Measurements from ENCODE around the gene PSMC5.
A peak's percentile ranks its signal among the peaks of the same experiment; 100 is the strongest.

Gene PSMC5

GRCh38 chr17:63837962-63838600, 10.8 kb downstream of the PSMC5 start:
- Mint-ChIP-seq H3K4me3 (no peak overlapping the region), H3K27ac (peak overlapping the region; percentile 48), H3K9me3 (no peaks in the 10 kb centered on the region), H3K27me3 (ENCODE audit: low read depth, poor library complexity) (no peaks in the 10 kb centered on the region), H3K4me1 (peaks cover 37% of the 10 kb centered on the region), H3K36me3 (ENCODE audit: low read depth) (peaks cover 32% of the 10 kb centered on the region)
- no peak for DNase-seq
- no peak for TF ChIP-seq CTCF (IDR thresholded peaks at IDR 0.05)

- no peaks in the 10 kb centered on the region for H3K27me3 Mint-ChIP-seq (ENCODE audit: low read depth, poor library complexity)
- TF ChIP-seq CTCF (IDR thresholded peaks at IDR 0.05): no peak
- peak overlapping the region; percentile 46 for H3K4me3 Mint-ChIP-seq
- H3K36me3 Mint-ChIP-seq (ENCODE audit: low read depth): peaks cover 29% of the 10 kb centered on the region
- H3K27ac Mint-ChIP-seq: peak overlapping the region; percentile 95
- no peak for DNase-seq
- H3K4me1 Mint-ChIP-seq: peaks cover 39% of the 10 kb centered on the region
- no peaks in the 10 kb centered on the region for H3K9me3 Mint-ChIP-seq
Observed at GRCh38 chr17:63838631-63839171, 11.5 kb downstream of the PSMC5 start.

GRCh38 chr17:63840591-63841349, 13.5 kb downstream of the PSMC5 start:
- H3K36me3 Mint-ChIP-seq (ENCODE audit: low read depth): peaks cover 10% of the 10 kb centered on the region
- no peak for DNase-seq
- peaks cover 17% of the 10 kb centered on the region for H3K27me3 Mint-ChIP-seq (ENCODE audit: low read depth, poor library complexity)
- H3K9me3 Mint-ChIP-seq: no peaks in the 10 kb centered on the region
- TF ChIP-seq CTCF (IDR thresholded peaks at IDR 0.05): no peak
- H3K4me3 Mint-ChIP-seq: peak overlapping the region; percentile 98
- peak overlapping the region; percentile 99 for H3K27ac Mint-ChIP-seq
- peaks cover 41% of the 10 kb centered on the region for H3K4me1 Mint-ChIP-seq

- peak overlapping the region; percentile 98 for H3K4me3 Mint-ChIP-seq
- H3K9me3 Mint-ChIP-seq: no peaks in the 10 kb centered on the region
- peak; percentile 46 for DNase-seq
- no peak for TF ChIP-seq CTCF (IDR thresholded peaks at IDR 0.05)
- H3K36me3 Mint-ChIP-seq (ENCODE audit: low read depth): peaks cover 7% of the 10 kb centered on the region
- H3K4me1 Mint-ChIP-seq: peaks cover 41% of the 10 kb centered on the region
- H3K27ac Mint-ChIP-seq: peak overlapping the region; percentile 99
- H3K27me3 Mint-ChIP-seq (ENCODE audit: low read depth, poor library complexity): peaks cover 24% of the 10 kb centered on the region
Observed at GRCh38 chr17:63841350-63842172, 14.3 kb downstream of the PSMC5 start.

- TF ChIP-seq CTCF (IDR thresholded peaks at IDR 0.05): no peak
- H3K27me3 Mint-ChIP-seq (ENCODE audit: low read depth, poor library complexity): peaks cover 30% of the 10 kb centered on the region
- peak; percentile 67 for DNase-seq
- H3K36me3 Mint-ChIP-seq (ENCODE audit: low read depth): peaks cover under 1% of the 10 kb centered on the region
- no peaks in the 10 kb centered on the region for H3K9me3 Mint-ChIP-seq
- peak overlapping the region; percentile 98 for H3K4me3 Mint-ChIP-seq
- H3K4me1 Mint-ChIP-seq: peaks cover 41% of the 10 kb centered on the region
- H3K27ac Mint-ChIP-seq: peak overlapping the region; percentile 99
Observed at GRCh38 chr17:63842173-63842539, 14.9 kb downstream of the PSMC5 start.

All from nephron progenitor cell (in vitro differentiated cells).